MCF 10A (cell line): ENCODE data around the gene MRPL32. TPM values are rescaled to one million over a fixed set of nuclear protein-coding genes. Genes with fewer than 3 reads are reported as not detected.

ENCODE experiments used
- BruUV-seq: library from RNA; stranded (reverse); fragments of 400-500 nt; replicated peaks from 2 replicates; lab custom pipeline; 2021; lab: Mats Ljungman, UMichigan
- CTCF ChIA-PET: fragments of 300-600 bp; sonication (Branson Sonifier 250); formaldehyde crosslinking; extraction: SDS; loops from one replicate; lab custom pipeline; 2021; ENCODE audit warnings: antibody characterized with exemption, inconsistent platforms; lab: Yijun Ruan, JAX
- POLR2A ChIA-PET: fragments of 300-600, 350-650 bp; sonication (Branson Sonifier 250); formaldehyde crosslinking; extraction: SDS; loops from one replicate; lab custom pipeline; 2020; ENCODE audit warnings: antibody characterized with exemption, inconsistent platforms; lab: Yijun Ruan, JAX
- DNase-seq: peaks from one replicate; pipeline ENCODE4 v3.0.0-alpha.2; 2018; ENCODE audit not compliant: unreplicated experiment
- H3K27ac Mint-ChIP-seq: one replicate; pipeline ENCODE4 v1.8.0; 2022; ENCODE audit warnings: mild to moderate bottlenecking, low read depth, mixed read lengths; ENCODE audit not compliant: unreplicated experiment
- H3K27me3 Mint-ChIP-seq: one replicate; pipeline ENCODE4 v1.8.0; 2022; ENCODE audit warnings: mixed read lengths; ENCODE audit not compliant: insufficient read depth, unreplicated experiment
- H3K36me3 Mint-ChIP-seq: one replicate; pipeline ENCODE4 v1.8.0; 2022; ENCODE audit warnings: mild to moderate bottlenecking, moderate library complexity, mixed read lengths; ENCODE audit not compliant: insufficient read depth, unreplicated experiment
- H3K4me1 Mint-ChIP-seq: one replicate; pipeline ENCODE4 v1.8.0; 2022; ENCODE audit warnings: mixed read lengths; ENCODE audit not compliant: insufficient read depth, unreplicated experiment
- H3K4me3 Mint-ChIP-seq: one replicate; pipeline ENCODE4 v1.8.0; 2022; ENCODE audit warnings: mild to moderate bottlenecking, moderate library complexity, mixed read lengths; ENCODE audit not compliant: unreplicated experiment
- H3K9me3 Mint-ChIP-seq: one replicate; pipeline ENCODE4 v1.8.0; 2022; ENCODE audit warnings: mixed read lengths; ENCODE audit not compliant: unreplicated experiment
- CTCF ChIP-seq: fragments of 200-600 bp; IDR thresholded peaks from one replicate; pipeline ENCODE4 v1.8.0; 2022; ENCODE audit warnings: antibody characterized with exemption, mild to moderate bottlenecking; ENCODE audit not compliant: unreplicated experiment
- intact Hi-C: fragments of 100-400 bp; cut with micrococcal nuclease; formaldehyde crosslinking; loops from 2 replicates; pipeline ENCODE4 v1.14.1; 2022
- total RNA-seq: library from RNA; stranded (reverse); gene quantifications from 2 replicates; pipeline ENCODE4 v1.2.3, GENCODE V29; 2022

MRPL32 gene
- total RNA-seq, 1 experiment from 2014 or later = 82.0 TPM

- ChIA-PET POLR2A (no interaction called here), CTCF (no interaction called here)
- no TSS peak for BruUV-seq
- H3K36me3 Mint-ChIP-seq = no peaks in the 10 kb centered on the region
- no peak overlapping the region for H3K4me3 Mint-ChIP-seq
- intact Hi-C loops = no loop called here
- H3K4me1 Mint-ChIP-seq = no peaks in the 10 kb centered on the region
- TF ChIP-seq CTCF = no peak
- H3K9me3 Mint-ChIP-seq = no peaks in the 10 kb centered on the region
- H3K27ac Mint-ChIP-seq = no peak overlapping the region
- DNase-seq = no peak
- peaks cover 11% of the 10 kb centered on the region for H3K27me3 Mint-ChIP-seq
These were observed 44.2 kb downstream of the MRPL32 start for GRCh38 chr7:42976371-42976770.

- no TSS peak for BruUV-seq
- H3K4me1 Mint-ChIP-seq = no peaks in the 10 kb centered on the region
- ChIA-PET CTCF (interaction anchor here (0.7 kb wide), 1 partner anchor 284 kb away, joined by 3 read pairs; no protein-coding TSS in a partner anchor), POLR2A (interaction anchor here (0.6 kb wide), 1 partner anchor 98 kb away, joined by 3 read pairs; no protein-coding TSS in a partner anchor)
- peaks cover 11% of the 10 kb centered on the region for H3K27me3 Mint-ChIP-seq
- H3K27ac Mint-ChIP-seq = no peak overlapping the region
- no peaks in the 10 kb centered on the region for H3K36me3 Mint-ChIP-seq
- no peak for DNase-seq
- no peak for TF ChIP-seq CTCF
- peaks cover 1% of the 10 kb centered on the region for H3K9me3 Mint-ChIP-seq
- intact Hi-C loops = no loop called here
- no peak overlapping the region for H3K4me3 Mint-ChIP-seq
These were observed 46.3 kb downstream of the MRPL32 start for GRCh38 chr7:42978496-42978895.

GRCh38 chr7:42980084-42980483 lies 47.9 kb downstream of the MRPL32 start:
- no peak for DNase-seq
- Mint-ChIP-seq H3K27ac (no peak overlapping the region), H3K4me1 (no peaks in the 10 kb centered on the region), H3K9me3 (peaks cover 13% of the 10 kb centered on the region), H3K4me3 (no peak overlapping the region), H3K27me3 (peaks cover 11% of the 10 kb centered on the region), H3K36me3 (no peaks in the 10 kb centered on the region)
- TF ChIP-seq CTCF = no peak
- POLR2A ChIA-PET = no interaction called here
- intact Hi-C loops = no loop called here
- BruUV-seq = no TSS peak
- CTCF ChIA-PET = no interaction called here

GRCh38 chr7:42980514-42980913 lies 48.3 kb downstream of the MRPL32 start:
- no peak overlapping the region for H3K4me3 Mint-ChIP-seq

More at GRCh38 chr7:42980514-42980913, 48.3 kb downstream of the MRPL32 start:
- no peak for TF ChIP-seq CTCF
- BruUV-seq = no TSS peak
- Mint-ChIP-seq H3K36me3 (no peaks in the 10 kb centered on the region), H3K4me1 (no peaks in the 10 kb centered on the region), H3K27ac (no peak overlapping the region), H3K9me3 (peaks cover 15% of the 10 kb centered on the region), H3K27me3 (peaks cover 11% of the 10 kb centered on the region)
- POLR2A ChIA-PET = no interaction called here
- no peak for DNase-seq
- CTCF ChIA-PET = no interaction called here
- intact Hi-C loops = no loop called here
